HCT116 (cell line): ENCODE results near the gene DHX36. TPM values are rescaled to one million over a fixed set of nuclear protein-coding genes. Genes with fewer than 3 reads are reported as not detected.

Source experiments
- ATAC-seq: fragments of 200-7000 bp; cut with Tn5 transposase; 2 replicates; pipeline ENCODE4 v1.9.1; 2020; ENCODE audit warnings: mild to moderate bottlenecking, moderate library complexity
- BruUV-seq: library from RNA; stranded (reverse); fragments of 400-500 nt; replicated peaks from 2 replicates; lab custom pipeline; 2021; lab: Mats Ljungman, UMichigan
- CTCF ChIA-PET: fragments of 300-600 bp; sonication (Branson Sonifier 250); formaldehyde crosslinking; loops from one replicate; lab custom pipeline; 2021; ENCODE audit warnings: antibody characterized with exemption; lab: Charles Lee
- POLR2A ChIA-PET: fragments of 300-600, 350-600 bp; sonication (Branson Sonifier 250); formaldehyde crosslinking; loops from one replicate; lab custom pipeline; 2021; ENCODE audit warnings: antibody characterized with exemption; lab: Charles Lee
- RAD21 ChIA-PET, 2 experiments: fragments of 300-600 bp; sonication (Branson Sonifier 250); formaldehyde crosslinking; loops; one replicate each; lab custom pipeline; 2023; ENCODE audit warnings: low total read pairs in 2 of 2; ENCODE audit not compliant: uncharacterized antibody in 2 of 2, unreplicated experiment in 2 of 2, low non-redundant PET in 1 of 2; lab: Charles Lee
- DNase-seq: peaks from one replicate; pipeline ENCODE4 v3.0.0-alpha.2; 2010; ENCODE audit warnings: low read depth, low spot score
- H2AFZ ChIP-seq: fragments of 200-600 bp; shearing (Covaris generic), sonication (generic); 2 replicates; pipeline ENCODE4 v1.6.1; 2017; ENCODE audit warnings: low read depth, mixed run types, mixed read lengths, antibody characterized with exemption, low read length; ENCODE audit not compliant: poor library complexity, severe bottlenecking
- H3K27ac ChIP-seq: 2 replicates; pipeline ENCODE4 v1.5.1; 2012; ENCODE audit warnings: low read depth, low read length
- H3K27me3 ChIP-seq: fragments of 200-600 bp; sonication (generic); 2 replicates; pipeline ENCODE4 v1.6.1; 2016; ENCODE audit warnings: mixed run types, low read length, mixed read lengths; ENCODE audit not compliant: insufficient read depth
- H3K36me3 ChIP-seq, 2 experiments: fragments of 200-500 bp in 1 of 2; fragments of 200-600 bp in 1 of 2; sonication (Bioruptor generic) in 1 of 2; sonication (generic) in 1 of 2; 2 replicates each; pipeline versions ENCODE4 v1.5.1 to v1.6.1; 2014 to 2016; ENCODE audit warnings: low read length in 2 of 2, inconsistent platforms in 1 of 2, mixed read lengths in 1 of 2, mixed run types in 1 of 2; ENCODE audit not compliant: insufficient read depth in 2 of 2, control insufficient read depth in 1 of 2
- H3K4me1 ChIP-seq, 2 experiments: fragments of 200-600 bp in 1 of 2; sonication (generic) in 1 of 2; 2 replicates each; pipeline versions ENCODE4 v1.5.1 to v1.6.1; 2012 to 2017; ENCODE audit warnings: low read length in 2 of 2, inconsistent platforms in 1 of 2, mild to moderate bottlenecking in 1 of 2, mixed read lengths in 1 of 2, mixed run types in 1 of 2, moderate library complexity in 1 of 2; ENCODE audit not compliant: insufficient read depth in 2 of 2, control insufficient read depth in 1 of 2
- H3K4me2 ChIP-seq: fragments of 200-600 bp; sonication (generic); 2 replicates; pipeline ENCODE4 v1.6.1; 2017; ENCODE audit warnings: mixed run types, low read length, mixed read lengths
- H3K4me3 ChIP-seq, 2 experiments: fragments of 200-600 bp in 1 of 2; sonication (generic) in 1 of 2; replicated peaks in 1 of 2; 2 replicates each; pipeline ENCODE4 v1.5.1; 2011 to 2016; ENCODE audit warnings: low read length in 2 of 2, control low read depth in 1 of 2, low read depth in 1 of 2, mild to moderate bottlenecking in 1 of 2, mixed read lengths in 1 of 2, mixed run types in 1 of 2
- H3K79me2 ChIP-seq: fragments of 200-600 bp; sonication (generic); 2 replicates; pipeline ENCODE4 v1.6.1; 2017; ENCODE audit warnings: mild to moderate bottlenecking, mixed run types, low read length, moderate library complexity, mixed read lengths; ENCODE audit not compliant: insufficient read depth
- H3K9ac ChIP-seq: fragments of 200-600 bp; sonication (generic); 2 replicates; pipeline ENCODE4 v1.6.1; 2016; ENCODE audit warnings: low read length, mixed read lengths
- H3K9me2 ChIP-seq: fragments of 200-600 bp; sonication (generic), shearing (Covaris generic); 2 replicates; pipeline ENCODE4 v1.6.1; 2017; ENCODE audit warnings: mixed run types, mild to moderate bottlenecking, moderate library complexity; ENCODE audit not compliant: insufficient read depth
- H3K9me3 ChIP-seq, 2 experiments: fragments of 200-500 bp in 1 of 2; fragments of 200-600 bp in 1 of 2; sonication (Bioruptor generic) in 1 of 2; sonication (generic) in 1 of 2; 2 replicates each; pipeline ENCODE4 v1.6.1; 2014 to 2017; ENCODE audit warnings: low read length in 2 of 2, mixed read lengths in 2 of 2, inconsistent platforms in 1 of 2, low read depth in 1 of 2, mild to moderate bottlenecking in 1 of 2, mixed run types in 1 of 2, moderate library complexity in 1 of 2; ENCODE audit not compliant: control insufficient read depth in 1 of 2, insufficient read depth in 1 of 2
- H4K20me1 ChIP-seq: fragments of 200-600 bp; sonication (generic), shearing (Covaris generic); 2 replicates; pipeline ENCODE4 v1.6.1; 2017; ENCODE audit warnings: mixed run types, mild to moderate bottlenecking, moderate library complexity; ENCODE audit not compliant: insufficient read depth
- CBX3 ChIP-seq: IDR thresholded peaks from 2 replicates; pipeline ENCODE4 v1.6.1; 2012; ENCODE audit warnings: low read depth
- CTCF ChIP-seq, 3 experiments: fragments of 200-600 bp in 1 of 3; sonication (generic) in 1 of 3; IDR thresholded peaks in 2 of 3; conservative IDR thresholded peaks in 1 of 3; 2 replicates each; pipeline ENCODE4 v1.5.1; 2012 to 2017; ENCODE audit warnings: low read depth in 2 of 3, low read length in 2 of 3, antibody characterized with exemption in 1 of 3, borderline replicate concordance in 1 of 3, control low read depth in 1 of 3, mild to moderate bottlenecking in 1 of 3, mixed read lengths in 1 of 3, mixed run types in 1 of 3, moderate library complexity in 1 of 3; ENCODE audit not compliant: insufficient read depth in 1 of 3
- EGR1 ChIP-seq: IDR thresholded peaks from 2 replicates; pipeline ENCODE4 v1.6.1; 2012; ENCODE audit warnings: low read depth
- POLR2A ChIP-seq: IDR thresholded peaks from 2 replicates; pipeline ENCODE4 v1.7.0; 2011; ENCODE audit warnings: borderline replicate concordance; ENCODE audit not compliant: insufficient read depth, insufficient read length; ENCODE audit errors: extremely low read depth
- SIN3A ChIP-seq: IDR thresholded peaks from 2 replicates; pipeline ENCODE4 v1.6.1; 2012; ENCODE audit warnings: low read depth
- TCF7L2 ChIP-seq: IDR thresholded peaks from 2 replicates; pipeline ENCODE4 v1.7.0; 2011; ENCODE audit warnings: borderline replicate concordance, inconsistent platforms; ENCODE audit not compliant: insufficient read depth, insufficient read length; ENCODE audit errors: extremely low read depth
- YY1 ChIP-seq: IDR thresholded peaks from 2 replicates; pipeline ENCODE4 v1.6.1; 2011; ENCODE audit warnings: low read length, low read depth, moderate library complexity, mild to moderate bottlenecking; ENCODE audit not compliant: insufficient replicate concordance; ENCODE audit errors: extremely low read depth
- ZNF274 ChIP-seq: fragments of 200-500 bp; sonication (Bioruptor generic); IDR thresholded peaks from 2 replicates; pipeline ENCODE4 v1.6.1; 2014; ENCODE audit warnings: mild to moderate bottlenecking, low read depth, low read length, inconsistent platforms
- intact Hi-C: fragments of 100-400 bp; cut with micrococcal nuclease; formaldehyde crosslinking; loops from 2 replicates; pipeline ENCODE4 v1.10.0; 2022
- total RNA-seq: library from RNA; stranded (reverse); gene quantifications from one replicate; pipeline ENCODE4 v1.2.1, GENCODE V29; 2021; ENCODE audit not compliant: unreplicated experiment
- TF ChIP-seq, protein P1 (sequence below): IDR thresholded peaks from 2 replicates; pipeline ENCODE4 v1.6.1; 2011; ENCODE audit warnings: mild to moderate bottlenecking, low read length, moderate library complexity; ENCODE audit not compliant: insufficient replicate concordance; ENCODE audit errors: extremely low read depth

DHX36 gene
- total RNA-seq, 1 experiment from 2014 or later, result 49.9 TPM

DNA sequence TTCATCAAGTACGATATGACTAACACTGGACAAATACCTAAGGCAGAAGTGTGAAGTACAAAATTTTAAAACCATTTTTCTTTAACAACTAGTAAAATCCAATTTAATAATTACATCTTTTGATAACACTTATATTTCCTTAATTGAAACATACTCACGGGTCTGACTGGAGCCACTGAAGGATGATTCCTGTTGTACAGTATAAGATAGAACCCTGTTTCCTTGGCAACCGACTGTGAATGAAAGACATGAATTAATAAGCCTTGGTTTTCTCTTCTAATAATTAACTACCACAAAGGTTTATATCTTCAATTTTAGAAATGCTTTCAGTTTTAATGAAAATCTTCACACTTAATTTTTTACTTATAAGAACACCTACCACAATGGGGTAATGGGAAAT, 19.4 kb downstream of the DHX36 start (continued):
- TF ChIP-seq, protein P1, sequence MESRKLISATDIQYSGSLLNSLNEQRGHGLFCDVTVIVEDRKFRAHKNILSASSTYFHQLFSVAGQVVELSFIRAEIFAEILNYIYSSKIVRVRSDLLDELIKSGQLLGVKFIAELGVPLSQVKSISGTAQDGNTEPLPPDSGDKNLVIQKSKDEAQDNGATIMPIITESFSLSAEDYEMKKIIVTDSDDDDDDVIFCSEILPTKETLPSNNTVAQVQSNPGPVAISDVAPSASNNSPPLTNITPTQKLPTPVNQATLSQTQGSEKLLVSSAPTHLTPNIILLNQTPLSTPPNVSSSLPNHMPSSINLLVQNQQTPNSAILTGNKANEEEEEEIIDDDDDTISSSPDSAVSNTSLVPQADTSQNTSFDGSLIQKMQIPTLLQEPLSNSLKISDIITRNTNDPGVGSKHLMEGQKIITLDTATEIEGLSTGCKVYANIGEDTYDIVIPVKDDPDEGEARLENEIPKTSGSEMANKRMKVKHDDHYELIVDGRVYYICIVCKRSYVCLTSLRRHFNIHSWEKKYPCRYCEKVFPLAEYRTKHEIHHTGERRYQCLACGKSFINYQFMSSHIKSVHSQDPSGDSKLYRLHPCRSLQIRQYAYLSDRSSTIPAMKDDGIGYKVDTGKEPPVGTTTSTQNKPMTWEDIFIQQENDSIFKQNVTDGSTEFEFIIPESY, result no peak
- TF ChIP-seq CTCF (IDR thresholded peaks at IDR 0.05 in 2 of 3, conservative IDR thresholded peaks at IDR 0.05 in 1 of 3; ENCODE audit: borderline replicate concordance in 1 of 3, insufficient read depth in 1 of 3, low read depth in 2 of 3, low read length in 2 of 3) (no peak), EGR1 (no peak), CBX3 (no peak), POLR2A (no peak), TCF7L2 (no peak), YY1 (no peak), ZNF274 (no peak)

DNA sequence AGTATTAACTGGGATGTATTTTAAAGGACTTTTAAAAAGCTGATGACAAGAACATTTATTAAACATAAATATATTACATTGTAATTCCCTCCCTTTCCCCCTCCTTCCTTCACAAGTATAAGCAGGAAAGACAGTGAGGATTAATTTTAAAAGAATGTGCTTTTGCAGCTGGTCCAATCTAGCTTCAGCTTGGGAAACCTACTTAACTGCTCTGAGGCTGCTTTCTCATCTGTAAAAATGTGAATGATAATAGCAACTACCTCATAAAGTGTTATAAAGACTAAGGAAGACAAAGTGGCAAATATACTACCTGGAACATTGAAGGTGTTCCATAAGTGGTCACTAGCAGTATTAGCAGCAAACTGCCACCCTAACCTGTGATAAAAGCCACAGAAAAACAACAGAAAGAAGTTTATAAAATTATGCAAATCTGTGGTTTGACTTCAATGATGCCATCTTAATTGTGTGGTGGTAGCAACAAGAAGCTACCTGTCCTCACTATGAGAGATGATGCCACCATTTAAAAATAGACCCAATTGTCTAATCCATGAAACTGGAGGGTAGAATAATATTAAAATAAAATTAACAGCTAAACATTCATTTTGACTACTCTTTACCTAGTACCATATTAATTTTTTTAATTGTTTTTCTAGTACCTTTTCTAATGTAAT, 20.0 kb downstream of the DHX36 start:
- no peak for TF ChIP-seq SIN3A
- no peak for TF ChIP-seq YY1
- no peak for TF ChIP-seq CTCF (IDR thresholded peaks at IDR 0.05 in 2 of 3, conservative IDR thresholded peaks at IDR 0.05 in 1 of 3; ENCODE audit: borderline replicate concordance in 1 of 3, insufficient read depth in 1 of 3, low read depth in 2 of 3, low read length in 2 of 3)
- BruUV-seq, result no TSS peak
- no peaks in the 10 kb centered on the region for H3K27me3 ChIP-seq
- no peaks in the 10 kb centered on the region for H3K9me3 ChIP-seq
- no peak for ATAC-seq
- intact Hi-C loops, result no loop called here
- H3K27ac ChIP-seq, result no peak overlapping the region
- no peaks in the 10 kb centered on the region for H3K9me2 ChIP-seq
- H3K9ac ChIP-seq, result no peak overlapping the region
- POLR2A ChIA-PET, result no interaction called here
- CTCF ChIA-PET, result no interaction called here
- H3K79me2 ChIP-seq, result peaks cover 34% of the 10 kb centered on the region
- H2AFZ ChIP-seq, result no peak overlapping the region
- no peaks in the 10 kb centered on the region; the same call in none of the 2 replicates for H4K20me1 ChIP-seq
- DNase-seq, result no peak
- RAD21 ChIA-PET, result no interaction called here
- peaks cover 47 to 48% of the 10 kb centered on the region in 2 experiments for H3K36me3 ChIP-seq
- H3K4me3 ChIP-seq, result no peak overlapping the region
- no peaks in the 10 kb centered on the region for H3K4me1 ChIP-seq
- no peak overlapping the region for H3K4me2 ChIP-seq
